GM18511 (cell line): ENCODE measurements around the gene AKT2.
A peak's percentile ranks its signal among the peaks of the same experiment; 100 is the strongest.
"Not testable (repeated sequence)": the region's sequence is repeated elsewhere in the genome, so short reads cannot be mapped to it uniquely, and the experiment has no call there.

Source experiments
- ATAC-seq: cut with Tn5 transposase; IDR thresholded peaks from one replicate; pipeline ENCODE4 v1.9.1; 2021; ENCODE audit warnings: mild to moderate bottlenecking, moderate library complexity; ENCODE audit not compliant: unreplicated experiment

The AKT2 gene

DNA sequence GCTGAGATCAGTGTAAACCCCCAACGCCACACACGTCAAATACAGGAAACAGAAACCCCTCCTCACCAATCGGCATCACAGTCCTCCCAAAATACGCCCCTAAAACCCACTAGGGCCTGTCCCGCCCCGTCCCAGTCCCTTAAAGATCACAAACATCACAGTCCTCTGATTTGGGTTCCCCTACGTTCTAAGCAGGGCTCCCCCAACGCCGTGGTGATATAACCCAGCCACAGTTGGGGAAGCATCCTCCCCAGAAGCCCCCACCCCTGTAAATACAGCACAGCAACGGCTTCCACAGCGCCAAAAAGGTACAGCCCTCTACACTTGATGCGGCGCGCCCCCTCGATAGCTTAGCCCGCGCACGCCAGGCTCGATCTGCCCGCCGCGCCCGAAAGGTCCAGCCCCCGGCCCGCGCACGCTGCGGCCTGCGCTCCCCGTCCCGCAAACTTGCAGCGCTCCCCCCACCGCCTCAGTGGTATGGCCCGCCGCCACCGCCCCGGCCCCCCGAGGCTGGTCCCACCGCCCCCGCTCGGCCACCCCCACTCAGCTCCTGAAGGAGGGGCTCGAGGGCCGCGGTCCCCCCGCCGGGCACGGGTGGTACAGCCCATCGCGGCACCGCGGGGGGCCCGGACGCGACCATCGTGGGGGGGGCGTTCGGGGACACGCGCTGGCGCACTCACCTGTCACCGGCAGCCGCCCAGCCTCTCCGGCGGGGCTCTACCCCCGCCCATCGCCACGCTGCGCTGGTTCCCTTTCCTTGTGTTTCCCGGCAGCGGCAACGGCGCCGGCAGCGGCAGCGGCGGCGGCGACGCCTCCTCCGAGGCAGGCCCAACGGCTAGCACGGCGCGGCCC, at the start of gene AKT2:
Gene AKT2 (minus strand): TSS at position 845 of the 852 bp plus-strand sequence. CDS start 20,078 bp downstream, outside the sequence.
- ATAC-seq, result peak; percentile 34

DNA sequence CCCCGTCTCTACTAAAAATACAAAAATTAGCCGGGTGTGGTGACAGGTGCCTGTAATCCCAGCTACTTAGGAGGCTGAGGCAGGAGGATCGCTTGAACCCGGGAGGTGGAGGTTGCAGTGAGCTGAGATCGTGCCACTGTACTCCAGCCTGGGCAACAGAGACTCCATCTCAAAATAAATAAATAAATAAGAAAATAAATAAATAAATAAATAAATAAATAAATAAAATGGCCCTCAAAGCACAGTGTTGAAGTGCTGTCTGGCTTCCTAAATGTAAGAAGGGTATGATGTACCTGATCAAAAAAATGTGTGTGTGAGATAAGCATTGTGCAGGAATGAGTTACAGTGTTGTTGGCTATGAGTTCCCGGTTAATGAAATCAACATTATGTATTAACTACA, 47.9 kb upstream of the AKT2 start:
- ATAC-seq, result not testable (repeated sequence)

DNA sequence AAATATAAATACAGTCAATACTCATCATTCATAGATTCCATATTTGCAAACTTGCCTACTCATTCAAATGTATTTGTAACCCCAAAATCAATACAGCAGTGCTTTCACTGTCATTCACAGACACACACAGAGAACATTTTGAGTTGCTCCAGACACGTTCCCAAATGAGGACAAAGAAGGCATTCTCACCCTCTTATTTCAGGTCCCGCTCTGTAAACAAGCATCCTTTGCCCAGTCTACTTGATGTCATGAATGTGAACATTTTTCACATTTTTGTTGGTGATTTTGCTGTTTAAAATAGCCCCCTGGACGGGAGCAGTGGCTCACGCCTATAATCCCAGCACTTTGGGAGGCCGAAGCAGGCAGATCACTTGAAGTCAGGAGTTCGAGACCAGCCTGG, 47.5 kb upstream of the AKT2 start:
- ATAC-seq, result no peak

DNA sequence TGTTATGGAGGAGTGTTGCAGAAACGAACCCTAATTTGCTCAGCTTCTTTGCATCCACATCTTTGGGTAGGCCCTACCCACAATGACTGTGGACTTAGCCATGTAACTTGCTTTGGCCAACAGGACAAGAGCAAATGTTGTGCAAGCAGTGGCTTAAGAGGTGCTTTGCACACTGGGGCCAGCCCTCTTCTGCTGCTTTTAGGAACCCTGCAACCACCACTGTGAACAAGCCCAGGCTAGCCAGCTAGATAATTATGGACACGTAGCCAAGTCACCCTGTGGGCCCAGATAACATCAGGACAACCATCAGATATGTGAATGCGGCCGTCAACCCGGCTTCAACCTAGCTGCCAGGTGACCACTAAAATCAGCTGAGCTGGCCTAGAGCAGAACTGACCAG, 45.9 kb upstream of the AKT2 start:
- no peak for ATAC-seq

DNA sequence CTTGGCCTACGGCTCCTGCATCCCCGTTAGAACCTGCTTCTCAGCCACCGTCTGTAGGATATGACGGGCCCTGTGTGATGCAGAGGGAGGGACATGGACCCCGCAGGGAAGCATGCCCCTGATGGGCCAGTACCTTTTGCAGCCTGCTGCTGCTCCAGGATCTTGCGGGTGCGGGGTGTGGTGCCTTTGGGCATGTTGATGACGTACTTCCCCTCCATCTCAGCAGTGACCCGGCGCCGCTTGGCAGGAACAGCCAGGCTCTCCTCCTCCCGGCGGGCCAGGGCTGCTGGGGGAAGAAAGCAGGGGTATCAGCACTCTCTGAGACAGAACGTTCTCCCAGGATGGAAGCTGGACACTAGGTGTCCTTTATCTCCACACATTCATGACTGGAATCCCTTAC, 41.1 kb upstream of the AKT2 start:
- ATAC-seq, result no peak

DNA sequence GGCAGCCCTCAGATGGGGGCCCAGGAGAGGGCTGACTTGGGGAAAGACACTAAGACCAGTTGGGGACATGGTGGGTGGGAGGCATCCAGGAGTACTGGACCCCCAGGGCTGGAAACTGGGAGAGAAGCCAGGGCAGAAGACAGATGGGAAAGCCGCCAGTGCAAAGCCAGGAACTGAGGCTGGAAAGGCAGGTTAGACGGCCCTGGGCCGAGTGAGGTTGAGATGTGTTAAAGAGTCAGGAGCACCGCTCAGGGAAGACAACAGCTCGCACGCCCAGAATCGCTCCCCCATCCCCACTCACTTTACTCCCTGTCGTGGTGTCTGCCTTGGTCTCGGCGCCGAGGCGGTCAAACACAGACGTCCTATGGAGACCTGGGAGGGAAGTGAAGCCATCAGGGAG, 38.6 kb upstream of the AKT2 start:
- ATAC-seq, result no peak

DNA sequence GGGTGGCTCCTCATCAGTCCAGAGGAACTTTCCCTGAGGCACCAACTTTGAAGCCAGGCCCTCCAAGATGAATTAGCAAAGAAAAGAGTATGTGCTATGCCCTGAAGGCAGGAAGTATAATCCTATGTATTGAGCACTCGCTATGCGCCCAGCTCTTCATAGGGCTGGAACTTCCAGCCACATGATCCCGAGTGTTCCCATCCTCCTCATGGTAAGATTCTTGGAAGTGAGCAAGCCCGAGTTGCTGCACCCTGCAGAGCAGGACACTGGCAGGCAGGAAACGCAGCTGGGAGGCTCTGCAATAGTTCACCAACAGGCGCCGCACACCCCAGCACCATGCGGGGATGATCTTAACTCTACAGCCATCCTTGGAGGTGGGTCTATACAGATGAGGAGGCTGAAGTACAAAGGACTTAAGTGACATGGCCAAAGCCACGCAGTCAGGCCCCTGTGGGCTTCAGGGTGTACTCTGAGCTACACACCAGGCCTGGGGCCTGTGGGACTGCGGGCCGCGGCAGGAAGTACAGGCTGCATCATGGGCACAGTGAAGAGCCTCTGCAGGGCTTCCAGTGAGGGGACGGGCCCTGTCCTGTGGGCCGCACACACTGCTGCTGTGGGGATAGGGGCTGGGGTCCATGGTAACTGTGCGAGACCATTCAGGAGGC, 37.9 kb upstream of the AKT2 start:
- no peak for ATAC-seq

DNA sequence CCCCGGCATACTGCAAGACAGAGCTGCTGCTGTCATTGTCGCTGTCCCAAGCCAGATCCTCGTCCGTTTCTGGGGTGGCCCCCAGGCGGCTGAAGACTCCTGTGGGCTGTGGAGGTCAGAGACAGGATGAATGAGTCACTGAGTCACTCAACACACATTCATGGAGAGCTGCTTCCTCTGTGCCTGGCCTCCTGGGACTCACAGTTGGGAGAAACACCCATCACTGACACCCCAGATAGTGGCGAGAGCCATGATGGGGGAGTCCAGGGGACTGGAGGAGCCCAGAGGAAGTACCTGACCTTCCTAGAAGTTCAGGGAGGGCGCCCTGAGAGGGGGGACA, 37.1 kb upstream of the AKT2 start:
- ATAC-seq, result no peak

DNA sequence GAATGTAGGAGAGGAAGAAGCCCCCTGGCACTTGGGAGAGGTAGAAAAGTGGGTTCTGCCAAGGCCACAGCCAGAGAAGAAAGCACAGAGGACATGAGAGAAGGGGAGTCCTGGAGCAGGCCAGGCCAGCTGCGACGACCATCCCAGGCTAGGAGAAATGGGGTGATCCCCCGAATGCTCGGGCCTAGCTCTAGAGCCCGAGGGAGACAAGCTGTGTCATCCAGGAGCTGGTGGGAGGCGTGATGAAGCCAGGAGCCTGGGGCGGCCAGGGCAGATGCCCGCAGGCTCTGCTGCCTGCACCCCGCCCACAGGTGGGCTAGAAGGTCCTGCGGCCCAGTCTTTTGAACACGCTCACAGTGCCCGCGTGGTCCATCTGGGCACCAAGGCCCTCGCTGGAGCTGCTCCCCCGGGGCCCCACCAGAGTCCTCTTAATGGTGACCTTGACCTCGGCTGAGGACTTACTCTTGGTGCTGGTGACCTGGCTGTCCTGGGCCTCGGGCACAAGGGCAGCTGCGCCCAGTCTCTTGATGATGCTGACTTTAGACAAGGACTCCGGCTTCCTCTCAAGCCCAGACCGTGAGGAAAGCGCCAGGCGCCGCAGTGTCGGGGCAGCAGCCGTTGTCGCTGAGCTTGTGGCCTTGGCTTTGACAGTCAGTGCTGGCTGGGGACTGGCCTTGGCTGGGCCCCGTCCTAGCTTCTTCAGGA, 36.6 kb upstream of the AKT2 start:
- no peak for ATAC-seq

DNA sequence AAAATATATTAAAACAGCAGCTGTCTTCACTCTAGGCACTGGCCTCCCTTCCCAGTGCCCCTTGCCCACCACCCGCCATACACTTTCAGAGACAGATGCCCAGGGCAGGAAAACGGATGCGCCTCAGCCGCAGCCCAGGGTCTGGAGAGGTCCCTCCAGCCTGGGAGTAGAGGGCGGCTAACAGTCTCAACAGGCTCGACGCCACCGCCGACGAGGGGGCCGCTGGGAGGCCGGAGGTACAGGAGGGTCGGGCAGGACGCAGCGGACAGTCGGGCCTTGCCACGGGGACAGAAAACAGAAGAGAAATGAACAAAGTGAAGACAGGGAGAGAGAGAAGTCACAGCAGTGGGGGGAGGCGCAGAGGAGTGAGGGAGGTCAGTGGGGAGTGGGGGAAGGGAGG, 35.9 kb upstream of the AKT2 start:
- ATAC-seq, result no peak

DNA sequence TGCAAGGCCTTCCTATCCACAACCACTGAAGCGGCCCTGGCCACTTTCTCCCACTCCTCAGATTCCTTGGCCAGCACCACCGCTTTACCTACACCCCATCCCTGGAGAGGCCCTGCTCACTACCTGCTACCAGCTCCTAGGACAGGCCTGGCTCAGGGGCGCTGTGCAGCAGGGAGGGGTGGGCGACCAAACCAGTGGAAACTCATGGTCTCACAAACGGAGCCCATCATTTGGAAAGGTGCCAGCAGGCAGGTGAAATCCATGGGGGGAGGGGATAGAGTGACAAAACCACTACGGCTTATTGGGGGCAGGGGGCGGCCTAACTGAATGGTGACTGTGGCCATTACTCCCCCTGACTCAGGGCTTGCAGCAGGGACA, 35.4 kb upstream of the AKT2 start:
- ATAC-seq, result no peak

DNA sequence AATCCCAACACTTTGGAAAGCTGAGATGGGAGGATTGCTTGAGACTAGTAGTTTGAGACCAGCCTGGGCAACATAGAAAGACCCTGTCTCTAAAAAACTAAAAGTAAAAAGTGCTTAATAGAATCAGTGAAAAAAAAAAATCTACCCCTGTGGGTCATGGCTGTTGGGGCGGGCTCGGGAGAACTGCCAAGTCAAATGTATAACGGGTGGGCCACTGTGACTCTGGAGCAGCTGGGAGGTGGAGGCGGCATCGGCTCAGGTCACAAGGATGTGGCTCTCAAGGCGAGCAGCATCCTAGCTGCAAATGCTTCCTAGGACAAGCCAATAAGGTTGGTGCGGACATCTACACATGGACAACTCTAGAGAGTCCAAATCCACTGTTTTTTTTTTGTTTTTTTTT, 32.2 kb upstream of the AKT2 start:
- no peak for ATAC-seq

DNA sequence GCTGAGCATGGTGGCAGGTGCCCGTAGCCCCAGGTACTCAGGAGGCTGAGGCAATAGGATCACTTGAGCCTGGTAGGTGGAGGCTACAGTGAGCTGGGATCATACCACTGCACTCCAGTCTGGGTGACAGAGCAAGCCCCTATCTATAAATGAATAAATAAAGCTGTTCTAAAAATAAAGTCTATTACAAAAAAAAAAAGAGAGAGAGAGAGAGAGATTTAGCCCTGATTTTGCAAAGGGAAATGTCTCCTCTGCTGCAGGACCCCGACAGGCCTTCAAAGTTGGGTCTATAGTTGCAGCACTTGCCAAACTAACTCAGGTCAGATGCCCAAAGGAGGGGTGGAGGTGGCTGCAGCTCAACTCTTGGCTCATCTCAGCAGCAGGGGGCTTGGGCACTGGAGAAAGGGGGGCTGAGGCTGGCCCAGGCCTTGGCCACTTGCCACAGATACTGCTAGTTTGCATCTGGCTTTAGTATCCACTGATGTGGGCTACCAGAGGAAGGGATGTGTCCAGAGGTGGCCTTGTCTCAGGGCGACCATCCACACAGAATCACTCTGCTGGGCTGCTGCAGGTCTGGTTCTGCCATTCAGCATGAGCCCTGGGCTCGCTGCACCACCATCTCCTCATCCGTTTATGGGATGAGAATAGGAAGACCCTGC, 30.8 kb upstream of the AKT2 start:
- no peak for ATAC-seq

DNA sequence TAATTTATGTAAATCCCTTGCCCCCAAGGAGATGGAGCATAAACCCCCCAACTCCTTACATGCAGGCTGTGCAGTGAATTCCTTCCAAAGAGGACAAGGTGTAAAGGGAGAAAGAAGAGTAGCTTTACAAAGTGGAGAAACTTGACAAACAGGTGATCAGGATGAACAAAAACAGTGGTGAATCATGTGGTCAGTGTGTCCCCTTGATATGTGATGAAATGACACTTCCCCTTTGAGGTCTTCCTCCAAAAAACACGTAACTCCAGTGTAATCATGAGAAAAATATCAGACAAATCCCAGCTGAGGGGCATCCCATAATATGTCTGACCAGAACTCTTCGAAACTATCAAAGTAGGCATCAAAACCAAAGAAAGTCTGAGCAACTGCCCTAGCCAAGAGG, 29.5 kb upstream of the AKT2 start:
- no peak for ATAC-seq

DNA sequence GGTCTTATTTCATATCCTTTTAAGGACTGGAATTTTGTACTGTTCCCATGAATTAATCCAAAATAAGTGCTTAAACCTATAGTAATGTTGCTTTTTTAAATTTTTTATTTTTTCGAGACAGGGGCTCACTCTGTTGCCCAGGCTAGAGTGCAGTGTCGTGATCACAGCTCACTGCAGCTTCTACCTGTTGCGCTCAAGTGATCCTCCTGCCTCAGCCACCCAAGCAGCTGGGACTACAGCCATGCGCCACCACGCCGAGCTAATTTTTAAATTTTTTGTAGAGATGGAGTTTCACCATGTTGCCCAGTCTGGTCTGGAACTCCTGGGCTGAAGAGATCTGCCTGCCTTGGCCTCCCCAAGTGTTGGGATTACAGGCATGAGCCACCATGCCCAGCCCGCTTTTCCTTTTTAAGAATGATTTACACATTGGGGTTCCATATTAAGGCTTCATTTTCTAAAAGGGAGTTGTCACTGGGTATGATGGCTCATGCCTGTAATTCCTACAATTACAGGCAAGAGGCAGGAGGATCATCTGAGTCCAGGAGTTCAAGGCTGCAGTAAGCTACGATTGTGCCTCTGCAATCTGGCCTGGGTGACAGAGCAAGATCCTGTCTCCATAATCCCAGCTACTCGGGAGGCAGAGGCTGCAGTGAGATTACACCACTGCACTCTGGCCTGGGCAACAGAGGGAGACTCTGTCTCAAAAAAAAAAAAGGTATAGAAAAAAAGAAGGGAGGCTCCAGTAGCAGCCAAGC, 28.3 kb upstream of the AKT2 start:
- ATAC-seq, result no peak

DNA sequence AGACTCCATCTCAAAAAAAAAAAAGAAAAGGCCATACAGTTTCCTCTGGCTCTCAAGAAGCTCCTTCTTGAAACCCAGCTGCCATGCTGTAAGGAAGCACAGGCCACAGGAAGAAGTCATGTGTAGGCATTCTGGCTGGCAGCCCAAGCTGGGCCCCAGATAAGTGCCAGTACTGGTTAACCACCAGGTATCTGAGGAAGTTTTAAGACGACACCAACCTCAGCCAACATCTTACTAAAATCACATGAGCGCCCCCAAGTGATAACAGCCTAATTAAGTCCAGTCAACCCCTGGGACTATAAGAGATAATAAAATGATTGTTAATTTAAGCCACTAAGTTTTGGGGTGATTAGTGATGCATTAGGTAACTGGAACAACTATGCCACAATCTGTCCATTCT, 27.4 kb upstream of the AKT2 start:
- ATAC-seq, result no peak

DNA sequence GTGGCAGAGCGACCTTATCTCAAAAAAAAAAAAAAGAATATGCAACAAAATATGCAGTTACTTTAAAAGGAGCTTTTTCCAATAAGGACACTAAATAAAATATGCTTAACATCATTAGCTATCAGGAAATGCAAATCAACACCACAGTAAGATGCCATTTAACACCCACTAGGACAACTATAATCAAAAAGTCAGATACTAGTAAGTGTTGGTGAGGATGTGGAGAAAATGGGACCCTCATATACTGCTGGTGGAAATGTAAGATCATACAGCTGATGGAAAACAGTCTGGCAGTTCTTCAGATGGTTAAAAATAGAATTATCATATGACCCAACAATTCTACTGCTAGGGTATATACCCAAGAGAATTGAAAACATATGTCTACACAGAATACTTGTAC, 24.5 kb upstream of the AKT2 start:
- no peak for ATAC-seq

DNA sequence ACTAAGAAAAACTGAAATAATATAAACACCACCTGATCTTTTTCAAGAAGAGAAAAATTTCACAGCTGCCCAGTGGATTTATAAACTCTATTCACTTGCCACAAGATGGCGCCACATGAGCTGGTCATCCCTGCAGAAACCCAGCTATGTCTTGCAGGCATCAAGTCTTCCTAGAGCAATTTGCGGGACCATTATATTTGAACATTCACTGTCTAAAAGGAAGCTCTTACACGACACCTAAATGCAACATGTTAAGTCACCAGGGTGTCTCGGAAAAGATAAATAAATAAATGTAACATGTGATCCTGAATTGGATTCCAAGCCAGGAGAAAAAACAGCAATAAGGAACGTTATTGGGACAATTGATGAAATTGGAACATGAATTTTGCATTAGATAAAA, 20.3 kb upstream of the AKT2 start:
- no peak for ATAC-seq

DNA sequence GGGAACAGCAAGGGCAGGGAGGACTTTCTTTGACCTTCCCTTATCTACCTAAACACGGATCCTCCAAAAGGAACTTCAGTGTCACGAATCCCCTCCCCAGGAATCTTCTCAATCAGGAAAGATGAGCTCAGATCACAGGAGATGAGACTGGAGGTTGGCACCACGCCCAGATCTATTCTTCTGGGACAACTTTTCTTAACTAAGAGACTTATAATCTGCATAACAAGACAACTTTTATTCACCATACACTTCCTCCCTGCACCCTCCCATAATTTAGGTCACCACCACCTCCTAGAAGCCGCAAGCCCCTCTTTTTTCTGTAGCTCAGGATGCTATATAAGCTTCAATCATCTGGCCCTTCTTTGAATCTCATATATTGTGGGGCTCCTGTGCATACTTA, 19.2 kb upstream of the AKT2 start:
- ATAC-seq, result no peak

DNA sequence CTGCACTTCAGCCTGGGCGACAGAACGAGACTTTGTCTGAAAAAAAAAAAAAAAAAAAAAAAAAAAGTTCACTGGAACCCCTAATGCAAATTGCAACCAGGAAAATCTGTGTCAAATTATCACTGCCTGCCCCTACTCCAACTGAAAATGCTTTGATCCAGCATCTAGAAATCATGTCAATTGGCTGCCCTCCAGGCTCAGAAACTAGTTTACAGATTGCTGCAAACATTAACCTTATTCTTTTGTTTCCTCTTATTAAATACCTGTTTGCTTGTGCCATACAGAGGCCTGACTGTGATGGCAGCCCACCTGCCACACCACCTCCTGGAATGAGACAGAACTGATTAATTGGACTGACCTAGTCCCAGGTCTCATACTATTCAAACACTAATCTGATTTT, 18.6 kb upstream of the AKT2 start:
- no peak for ATAC-seq
